ENCODE measurements around the gene PIP4K2A.
A peak's percentile ranks its signal among the peaks of the same experiment; 100 is the strongest.

GRCh38 chr10:22617516-22617915 lies 96.9 kb downstream of the PIP4K2A start:
- TF ChIP-seq EZH2 (IDR thresholded peaks at IDR 0.05) (no peak), POLR2AphosphoS5 (IDR thresholded peaks at IDR 0.05; ENCODE audit: borderline replicate concordance, low read depth, low read length) (peak; percentile 47; the same call in 1 of the 2 replicates), FOXP2 (optimal IDR thresholded peaks at IDR 0.05; ENCODE audit: control extremely low read depth, extremely low read length, insufficient read depth) (no peak)

All from SK-N-MC (cell line).